HAP-1 (cell line): ENCODE results near the gene RANBP17.
"Not testable (repeated sequence)": the region's sequence is repeated elsewhere in the genome, so short reads cannot be mapped to it uniquely, and the experiment has no call there.

Experiments
- DNase-seq, 2 experiments: peaks; one replicate each; pipeline ENCODE4 v3.0.0-alpha.2; 2016 to 2020; ENCODE audit warnings: low spot score in 2 of 2
- H3K27me3 ChIP-seq: fragments of 250-450 bp; sonication (Bioruptor Pico); 2 replicates; pipeline ENCODE4 v1.5.1; 2020; ENCODE audit warnings: low read depth, mild to moderate bottlenecking, moderate library complexity
- H3K36me3 ChIP-seq: fragments of 250-450 bp; sonication (Bioruptor Pico); replicated peaks from 2 replicates; pipeline ENCODE4 v1.5.1; 2020; ENCODE audit warnings: mild to moderate bottlenecking
- H3K4me1 ChIP-seq: fragments of 250-450 bp; sonication (Bioruptor Pico); 2 replicates; pipeline ENCODE4 v1.5.1; 2020; ENCODE audit warnings: mild to moderate bottlenecking
- H3K4me3 ChIP-seq: fragments of 250-450 bp; sonication (Bioruptor Pico); 2 replicates; pipeline ENCODE4 v1.5.1; 2020; ENCODE audit warnings: mild to moderate bottlenecking, moderate library complexity
- H3K9me3 ChIP-seq: fragments of 250-450 bp; sonication (Bioruptor Pico); 2 replicates; pipeline ENCODE4 v1.5.1; 2020; ENCODE audit warnings: mild to moderate bottlenecking, moderate library complexity
- in situ Hi-C: fragments of 300-500 bp; cut with MboI; formaldehyde crosslinking; loops from 3 replicates; pipeline ENCODE4 v1.14.3; 2020; ENCODE audit warnings: low sequenced_read_pairs, inconsistent platforms, mixed read lengths

The RANBP17 gene

DNA sequence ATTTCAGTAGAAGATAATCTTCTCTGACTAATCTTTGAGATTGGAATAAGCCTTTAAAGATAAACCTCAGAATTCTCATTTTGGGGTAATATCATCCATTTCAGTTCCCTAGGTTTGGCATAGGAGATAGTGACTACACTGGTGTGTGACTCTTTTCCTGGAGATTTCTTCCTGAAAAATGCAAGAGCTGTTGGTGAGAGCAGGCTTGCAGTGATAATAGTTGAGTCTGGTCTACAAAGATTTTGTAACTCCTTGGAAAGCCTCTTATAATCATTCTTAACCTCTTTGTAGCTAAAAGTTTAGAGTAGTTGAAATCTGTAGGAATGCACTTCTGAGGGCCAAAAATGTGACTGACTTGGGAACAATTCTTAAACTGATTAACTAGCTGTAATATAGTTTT is 23.4 kb downstream of the RANBP17 start:
- in situ Hi-C loops, result no loop called here
- no peaks in the 10 kb centered on the region for H3K27me3 ChIP-seq

GRCh38 chr5:170885809-170886208 is 24.0 kb downstream of the RANBP17 start:
- Histone ChIP-seq H3K4me1 (no peaks in the 10 kb centered on the region), H3K9me3 (no peaks in the 10 kb centered on the region), H3K4me3 (no peak overlapping the region), H3K36me3 (no peaks in the 10 kb centered on the region), H3K27me3 (no peaks in the 10 kb centered on the region)
- in situ Hi-C loops, result no loop called here
- DNase-seq, result no peak

More for the DNA sequence above, 23.4 kb downstream of the RANBP17 start:
- Histone ChIP-seq H3K4me1 (no peaks in the 10 kb centered on the region), H3K9me3 (no peaks in the 10 kb centered on the region), H3K4me3 (no peak overlapping the region), H3K36me3 (no peaks in the 10 kb centered on the region)
- DNase-seq, result no peak

DNA sequence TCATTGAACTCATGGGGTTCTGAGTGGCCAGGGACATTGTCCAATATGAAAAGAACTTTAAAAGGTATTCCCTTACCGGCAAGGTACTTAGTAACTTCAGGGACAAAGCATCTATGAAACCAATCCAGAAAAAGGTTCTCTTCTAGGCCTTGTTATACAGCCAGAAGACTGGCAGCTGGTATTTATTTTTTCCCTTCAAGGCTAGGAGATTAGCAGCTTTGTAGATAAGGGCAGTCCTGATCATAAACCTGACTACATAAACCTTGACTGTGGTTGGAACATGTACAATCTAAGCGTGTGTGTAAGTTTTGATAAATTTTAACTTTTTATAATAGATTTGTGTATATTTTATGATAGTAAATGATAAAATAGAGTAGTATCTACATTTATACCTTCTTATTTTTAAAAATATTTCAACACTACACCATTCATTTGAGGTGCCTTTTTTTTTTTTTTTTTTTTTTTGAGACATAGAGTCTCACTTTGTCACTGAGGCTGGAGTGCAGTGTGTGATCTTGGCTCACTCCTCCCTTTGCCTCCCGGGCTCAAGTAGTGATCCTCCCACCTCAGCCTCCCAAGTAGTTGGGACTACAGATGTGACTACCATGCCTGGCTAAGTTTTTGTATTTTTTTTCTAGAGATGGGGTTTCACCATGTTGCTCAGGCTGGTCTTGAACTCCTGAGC is 24.5 kb downstream of the RANBP17 start:
- no peak for DNase-seq
- Histone ChIP-seq H3K27me3 (no peaks in the 10 kb centered on the region), H3K9me3 (no peaks in the 10 kb centered on the region), H3K4me1 (no peaks in the 10 kb centered on the region), H3K36me3 (no peaks in the 10 kb centered on the region), H3K4me3 (no peak overlapping the region)
- in situ Hi-C loops, result no loop called here

- no peaks in the 10 kb centered on the region for H3K9me3 ChIP-seq
- no peak overlapping the region for H3K4me3 ChIP-seq
- no peaks in the 10 kb centered on the region for H3K36me3 ChIP-seq
- no peak for DNase-seq
- no peaks in the 10 kb centered on the region for H3K4me1 ChIP-seq
- in situ Hi-C loops, result no loop called here
- no peaks in the 10 kb centered on the region for H3K27me3 ChIP-seq
Measured at GRCh38 chr5:170892196-170892595, 30.4 kb downstream of the RANBP17 start.

DNA sequence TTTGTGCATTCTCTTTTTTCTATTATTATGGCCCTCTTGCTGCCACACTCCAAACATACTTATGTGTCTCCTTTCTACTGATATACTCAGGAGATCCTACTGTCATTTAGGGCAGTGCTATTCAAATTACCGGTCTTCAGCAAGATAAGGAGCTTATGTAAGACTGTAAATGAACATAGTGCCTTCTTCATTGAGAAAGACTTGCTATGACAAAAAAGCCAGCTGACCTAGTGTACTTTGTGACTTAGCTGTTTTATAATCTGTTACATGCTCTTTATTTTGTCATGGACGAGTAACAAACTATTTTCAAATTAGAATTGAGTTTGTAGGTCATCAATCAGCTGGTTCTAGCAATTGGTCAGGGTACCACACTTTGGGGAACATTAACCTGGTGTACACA is 32.8 kb downstream of the RANBP17 start:
- H3K27me3 ChIP-seq, result no peaks in the 10 kb centered on the region
- H3K36me3 ChIP-seq, result no peaks in the 10 kb centered on the region
- no peaks in the 10 kb centered on the region for H3K9me3 ChIP-seq
- in situ Hi-C loops, result no loop called here
- H3K4me3 ChIP-seq, result no peak overlapping the region
- no peak for DNase-seq
- H3K4me1 ChIP-seq, result no peaks in the 10 kb centered on the region

DNA sequence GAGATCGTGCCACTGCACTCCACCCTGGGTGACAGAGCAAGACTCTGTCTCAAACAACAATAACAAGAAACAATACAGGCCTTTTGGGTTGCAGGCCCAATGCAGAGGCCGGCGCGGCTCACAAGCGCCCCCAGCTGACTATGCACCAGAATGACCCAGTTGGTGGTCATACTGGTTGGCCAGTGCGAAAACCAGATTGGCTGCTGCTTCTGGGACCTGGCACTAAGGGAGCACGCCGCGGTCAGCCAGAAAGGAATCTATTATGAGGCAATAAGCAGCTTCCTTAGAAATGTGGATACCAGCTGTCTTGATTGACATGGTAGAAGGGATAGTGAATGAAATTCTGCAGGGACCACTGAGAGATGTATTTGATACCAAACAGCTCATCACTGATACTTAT is 35.0 kb downstream of the RANBP17 start:
- in situ Hi-C loops, result no loop called here
- no peaks in the 10 kb centered on the region for H3K4me1 ChIP-seq
- H3K9me3 ChIP-seq, result no peaks in the 10 kb centered on the region
- no peaks in the 10 kb centered on the region for H3K36me3 ChIP-seq
- peak in 1 of 2 experiments; percentile 46 for DNase-seq
- no peaks in the 10 kb centered on the region for H3K27me3 ChIP-seq
- H3K4me3 ChIP-seq, result no peak overlapping the region

GRCh38 chr5:170903075-170903474 is 41.3 kb downstream of the RANBP17 start:
- no peaks in the 10 kb centered on the region for H3K9me3 ChIP-seq
- DNase-seq, result no peak
- in situ Hi-C loops, result no loop called here

GRCh38 chr5:170907758-170908157 is 45.9 kb downstream of the RANBP17 start:
- Histone ChIP-seq H3K27me3 (no peaks in the 10 kb centered on the region), H3K9me3 (no peaks in the 10 kb centered on the region), H3K4me1 (no peaks in the 10 kb centered on the region), H3K36me3 (no peaks in the 10 kb centered on the region), H3K4me3 (no peak overlapping the region)
- in situ Hi-C loops, result no loop called here
- DNase-seq, result no peak

More at GRCh38 chr5:170903075-170903474, 41.3 kb downstream of the RANBP17 start:
- no peaks in the 10 kb centered on the region for H3K27me3 ChIP-seq
- H3K4me1 ChIP-seq, result no peaks in the 10 kb centered on the region
- H3K36me3 ChIP-seq, result no peaks in the 10 kb centered on the region
- no peak overlapping the region for H3K4me3 ChIP-seq

DNA sequence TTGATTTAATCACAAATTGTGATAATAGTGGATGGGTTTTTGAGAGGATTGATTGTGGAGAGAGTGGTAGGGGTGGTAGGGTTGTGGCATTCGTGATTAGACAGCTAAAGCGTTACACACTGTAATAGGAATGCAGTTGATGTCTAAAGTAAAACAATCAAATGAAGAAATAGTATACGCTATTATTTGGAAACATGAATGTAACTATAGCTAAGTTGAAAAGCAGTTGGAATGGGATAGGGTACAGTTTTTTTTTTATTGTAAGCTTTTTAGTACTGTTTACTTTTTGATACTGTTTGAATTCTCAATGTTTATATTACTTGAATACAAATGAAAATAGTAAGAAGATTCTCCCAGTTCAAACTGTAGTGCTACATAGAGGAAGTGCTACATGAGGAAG is 51.8 kb downstream of the RANBP17 start:
- no peaks in the 10 kb centered on the region for H3K36me3 ChIP-seq
- no peak overlapping the region for H3K4me3 ChIP-seq
- H3K9me3 ChIP-seq, result no peaks in the 10 kb centered on the region
- H3K4me1 ChIP-seq, result no peaks in the 10 kb centered on the region
- DNase-seq, result no peak
- in situ Hi-C loops, result no loop called here
- H3K27me3 ChIP-seq, result no peaks in the 10 kb centered on the region

DNA sequence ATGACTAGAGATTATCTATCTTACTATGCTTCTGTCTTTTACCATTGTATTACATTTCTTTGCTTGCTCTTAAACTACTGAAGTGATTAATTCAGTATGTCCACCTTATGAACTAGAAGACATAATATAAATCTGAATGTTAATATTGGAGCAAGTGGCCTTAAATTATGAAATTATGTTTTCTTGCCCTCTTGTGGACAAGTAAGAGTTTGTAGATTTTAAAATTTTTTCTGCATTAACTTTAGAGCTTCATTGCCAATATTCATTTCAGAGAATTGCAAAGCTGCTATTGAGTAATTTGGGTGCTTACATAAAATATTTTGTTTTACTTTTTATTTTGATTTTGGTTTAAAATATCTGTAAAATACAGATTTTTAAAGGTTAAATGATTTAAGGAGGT is 55.3 kb downstream of the RANBP17 start:
- H3K36me3 ChIP-seq, result no peaks in the 10 kb centered on the region
- H3K9me3 ChIP-seq, result no peaks in the 10 kb centered on the region
- no peak for DNase-seq
- no peaks in the 10 kb centered on the region for H3K27me3 ChIP-seq
- H3K4me3 ChIP-seq, result no peak overlapping the region
- in situ Hi-C loops, result no loop called here
- no peaks in the 10 kb centered on the region for H3K4me1 ChIP-seq

GRCh38 chr5:170920196-170920595 is 58.4 kb downstream of the RANBP17 start:
- Histone ChIP-seq H3K36me3 (no peaks in the 10 kb centered on the region), H3K4me3 (no peak overlapping the region), H3K27me3 (peaks cover 5% of the 10 kb centered on the region; the same call in 1 of the 2 replicates), H3K4me1 (no peaks in the 10 kb centered on the region), H3K9me3 (no peaks in the 10 kb centered on the region)
- DNase-seq, result no peak
- in situ Hi-C loops, result no loop called here

GRCh38 chr5:170922331-170922730 is 60.5 kb downstream of the RANBP17 start:
- H3K4me1 ChIP-seq, H3K27me3 ChIP-seq, DNase-seq, H3K9me3 ChIP-seq, H3K36me3 ChIP-seq, H3K4me3 ChIP-seq, in situ Hi-C loops: not testable (repeated sequence)

DNA sequence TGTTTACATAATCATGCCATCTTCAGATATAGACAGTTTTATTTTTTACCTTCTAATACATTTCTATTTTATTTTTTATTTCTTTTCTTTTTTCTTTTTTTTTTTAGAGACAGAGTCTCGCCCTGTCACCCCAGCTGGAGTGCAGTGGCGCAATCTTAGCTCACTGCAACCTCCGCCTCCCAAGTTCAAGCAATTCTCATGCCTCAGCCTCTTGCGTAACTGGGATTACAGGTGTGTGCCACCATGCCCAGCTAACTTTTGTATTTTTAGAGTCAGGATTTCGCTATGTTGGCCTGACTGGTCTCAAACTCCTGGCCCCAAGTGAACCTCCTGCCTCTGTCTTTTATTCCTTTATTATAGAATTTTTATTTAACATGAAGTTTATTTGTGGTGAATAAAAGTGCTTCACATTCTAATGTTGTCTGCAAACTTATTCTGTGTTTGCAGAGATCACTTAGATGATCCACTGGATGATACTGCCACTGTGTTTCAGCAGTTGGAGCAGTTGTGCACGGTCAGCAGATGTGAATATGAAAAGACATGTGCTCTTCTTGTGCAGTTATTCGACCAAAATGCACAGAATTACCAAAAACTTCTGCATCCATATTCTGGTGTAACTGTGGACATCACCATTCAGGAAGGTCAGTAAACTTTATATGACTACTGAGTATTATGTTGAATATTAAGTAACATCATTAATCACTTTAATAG is 62.2 kb downstream of the RANBP17 start:
- in situ Hi-C loops, result no loop called here
- no peaks in the 10 kb centered on the region; the same call in 1 of the 2 replicates for H3K36me3 ChIP-seq
- H3K4me3 ChIP-seq, result no peak overlapping the region
- no peaks in the 10 kb centered on the region for H3K4me1 ChIP-seq
- no peaks in the 10 kb centered on the region for H3K9me3 ChIP-seq
- peaks cover 5% of the 10 kb centered on the region; the same call in 1 of the 2 replicates for H3K27me3 ChIP-seq
- no peak for DNase-seq

DNA sequence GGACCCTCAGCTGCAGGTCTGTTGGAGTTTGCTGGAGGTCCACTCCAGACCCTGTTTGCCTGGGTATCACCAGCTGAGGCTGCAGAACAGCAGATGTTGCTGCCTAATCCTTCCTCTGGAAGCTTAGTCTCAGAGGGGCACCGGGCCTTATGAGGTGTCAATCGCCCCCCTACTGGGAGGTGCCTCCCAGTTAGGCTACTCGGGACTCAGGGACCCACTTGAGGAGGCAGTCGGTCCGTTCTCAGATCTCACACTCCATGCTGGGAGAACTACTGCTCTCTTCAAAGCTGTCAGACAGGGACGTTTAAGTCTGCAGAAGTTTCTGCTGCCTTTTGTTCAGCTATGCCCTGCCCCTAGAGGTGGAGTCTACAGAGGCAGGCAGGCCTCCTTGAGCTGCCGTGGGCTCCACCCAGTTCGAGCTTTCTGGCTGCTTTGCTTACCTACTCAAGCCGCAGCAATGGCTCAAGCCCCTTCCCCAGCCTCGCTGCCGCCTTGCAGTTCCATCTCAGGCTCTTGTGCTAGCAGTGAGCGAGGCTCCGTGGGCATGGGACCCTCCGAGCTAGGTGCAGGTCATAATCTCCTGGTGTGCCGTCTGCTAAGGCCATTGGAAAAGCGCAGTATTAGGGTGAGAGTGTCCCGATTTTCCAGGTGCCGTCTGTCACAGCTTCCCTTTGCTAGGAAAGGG is 73.9 kb downstream of the RANBP17 start:
- H3K36me3 ChIP-seq, in situ Hi-C loops, H3K4me1 ChIP-seq, H3K27me3 ChIP-seq, H3K9me3 ChIP-seq, H3K4me3 ChIP-seq: not testable (repeated sequence)
- peak in 1 of 2 experiments; percentile 12 for DNase-seq
